ENCODE measurements around the gene TRIM28.
"Not testable (repeated sequence)": the region's sequence is repeated elsewhere in the genome, so short reads cannot be mapped to it uniquely, and the experiment has no call there.

Gene TRIM28

DNA sequence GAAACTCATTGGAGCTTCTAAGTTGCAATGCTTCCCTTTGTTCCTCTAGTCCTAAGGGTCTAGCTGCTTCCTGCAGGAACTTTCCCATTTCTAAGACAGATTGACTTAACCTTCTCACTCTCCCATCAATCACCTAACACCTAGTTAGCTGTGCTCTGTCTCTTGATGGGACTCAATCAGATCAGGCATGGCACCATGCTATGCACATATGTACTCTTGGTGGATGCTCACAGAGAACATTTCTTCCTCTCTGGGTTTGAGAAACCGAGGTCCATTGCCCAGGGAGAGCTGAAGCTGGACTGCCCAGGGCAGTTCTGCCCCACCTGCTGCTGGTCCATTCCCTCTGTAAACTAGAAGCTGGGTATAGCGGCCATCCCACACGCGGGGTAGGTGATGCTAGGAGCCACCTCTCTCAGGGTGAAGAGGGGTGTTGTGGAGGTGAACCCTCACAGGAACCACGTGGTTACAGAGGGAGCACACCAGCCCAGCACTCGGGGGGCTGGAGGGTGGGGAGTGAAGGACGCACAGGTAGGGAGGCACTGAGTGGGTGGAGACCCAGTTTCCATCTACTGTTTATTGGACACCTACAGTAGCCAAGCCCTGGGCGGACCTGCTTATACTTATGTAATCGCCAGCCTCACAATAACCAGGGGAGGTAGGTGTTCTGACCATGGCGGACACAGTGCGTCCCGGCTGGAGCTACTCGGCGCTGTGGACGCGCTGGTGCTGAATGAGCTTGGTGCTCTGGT lies 17.7 kb downstream of the TRIM28 start:
- DNase-seq (ENCODE audit: low spot score) = no peak

DNA sequence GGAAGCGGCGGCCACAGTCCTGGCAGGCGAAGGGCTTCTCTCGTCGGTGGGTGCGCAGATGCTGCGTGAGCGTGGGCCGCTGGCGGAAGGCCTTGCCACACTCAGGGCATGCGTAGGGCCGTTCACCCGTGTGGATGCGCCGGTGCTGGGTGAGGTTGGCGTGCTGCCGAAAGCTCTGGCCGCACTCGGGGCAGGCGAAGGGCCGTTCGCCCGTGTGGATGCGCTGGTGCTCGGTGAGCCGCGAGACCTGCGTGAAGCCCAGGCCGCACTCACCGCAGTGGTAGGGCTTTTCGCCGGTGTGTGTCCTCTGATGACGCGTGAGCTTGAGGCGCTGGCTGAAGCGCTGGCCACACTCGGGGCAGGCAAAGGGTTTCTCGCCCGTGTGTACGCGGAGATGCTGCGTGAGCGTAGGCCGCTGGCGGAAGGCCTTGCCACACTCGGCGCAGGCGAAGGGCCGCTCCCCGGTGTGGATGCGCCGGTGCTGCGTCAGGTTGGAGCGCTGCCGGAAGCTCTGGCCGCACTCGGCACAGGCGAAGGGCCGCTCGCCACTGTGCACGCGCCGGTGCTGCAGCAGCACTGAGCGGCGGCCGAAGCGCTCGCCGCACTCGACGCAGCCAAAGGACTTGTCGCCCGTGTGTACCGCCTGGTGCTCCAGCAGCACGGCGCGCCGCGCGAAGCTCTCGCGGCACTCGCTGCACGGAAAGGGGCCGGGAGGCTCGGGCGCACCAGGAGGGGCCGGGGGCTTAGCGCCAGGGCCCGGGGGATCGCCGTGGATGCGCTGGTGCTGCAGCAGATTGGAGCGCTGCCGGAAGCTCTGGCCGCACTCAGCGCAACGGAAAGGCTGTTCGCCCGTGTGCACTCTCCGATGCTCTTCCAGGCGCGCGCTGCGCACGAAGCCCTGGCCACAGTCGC lies 18.5 kb downstream of the TRIM28 start:
- no peak for DNase-seq (ENCODE audit: low spot score)

GRCh38 chr19:58563034-58563573 lies 19.2 kb downstream of the TRIM28 start:
- DNase-seq (ENCODE audit: low spot score) = no peak

GRCh38 chr19:58563823-58564222 lies 20.0 kb downstream of the TRIM28 start:
- no peak for DNase-seq (ENCODE audit: low spot score)

- DNase-seq (ENCODE audit: low spot score) = no peak
Measured at GRCh38 chr19:58566989-58567388, 23.1 kb downstream of the TRIM28 start.

DNA sequence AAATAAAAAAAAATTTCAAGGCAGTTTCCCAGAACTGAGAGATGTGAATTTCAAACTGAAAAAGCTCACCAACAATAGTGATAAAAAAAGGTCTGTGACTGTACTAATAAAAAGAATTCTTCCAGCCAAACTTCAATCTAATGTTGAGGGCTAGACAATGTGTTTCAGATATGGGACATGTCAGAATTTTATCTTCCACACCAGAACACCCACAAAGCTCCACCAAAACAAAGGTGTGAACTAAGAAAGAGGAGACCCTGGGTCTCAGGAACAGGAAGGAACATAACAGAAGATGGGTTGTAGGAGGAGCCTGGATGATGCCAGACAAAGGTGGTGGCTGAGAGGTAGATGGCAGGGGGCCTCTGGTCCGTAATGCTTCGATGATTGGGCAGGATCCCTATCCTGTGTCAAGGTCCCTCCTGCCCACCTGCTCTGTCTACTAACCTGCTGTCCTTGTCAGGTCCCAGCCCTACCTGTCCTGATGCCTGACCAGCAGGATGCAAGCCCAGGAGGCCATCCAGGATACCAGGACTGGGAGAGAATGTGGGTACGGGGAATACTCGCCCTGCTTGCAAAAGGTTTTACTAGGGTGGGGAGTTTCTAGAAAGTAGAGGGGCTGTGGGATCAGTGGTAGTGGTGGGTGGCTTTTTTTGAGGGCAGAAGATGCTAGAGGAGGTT lies 24.7 kb downstream of the TRIM28 start:
- DNase-seq (ENCODE audit: low spot score) = no peak

GRCh38 chr19:58569191-58569942 lies 25.5 kb downstream of the TRIM28 start:
- no peak for DNase-seq (ENCODE audit: low spot score)

DNA sequence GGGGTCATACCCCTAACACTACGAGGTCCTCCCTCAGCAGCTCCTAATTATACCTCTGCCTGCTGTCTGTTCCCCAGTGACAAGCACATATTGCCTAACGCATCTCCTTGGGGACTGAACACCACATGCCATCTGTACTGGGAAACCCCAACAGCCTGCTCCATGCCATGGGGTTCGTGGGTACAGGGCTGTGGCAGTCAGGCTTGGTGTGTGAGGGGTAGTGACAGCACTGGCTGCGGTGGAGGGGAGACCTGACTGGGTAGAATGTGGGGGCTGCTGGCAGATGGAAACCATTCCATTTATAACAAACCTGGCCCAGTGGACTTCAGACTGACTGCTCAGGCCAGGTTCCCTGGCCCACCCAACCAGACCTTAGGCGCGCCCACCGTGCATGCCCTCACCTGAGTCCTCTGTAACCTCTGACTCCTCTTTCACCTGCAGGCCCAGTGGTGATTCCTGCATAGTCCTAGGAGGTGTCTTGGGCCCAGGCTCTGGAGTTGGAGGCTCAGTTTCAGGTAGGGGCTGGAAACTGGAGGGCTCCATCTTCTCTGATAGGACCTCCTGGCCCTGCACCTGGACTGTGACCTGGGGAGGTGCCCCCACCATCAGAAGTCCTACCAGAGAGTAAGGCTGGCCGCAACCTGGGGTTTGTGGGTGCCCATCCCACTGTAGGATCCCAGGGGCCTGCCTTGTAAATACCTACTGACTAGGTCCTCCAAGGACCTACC lies 26.2 kb downstream of the TRIM28 start:
- DNase-seq (ENCODE audit: low spot score) = no peak

DNA sequence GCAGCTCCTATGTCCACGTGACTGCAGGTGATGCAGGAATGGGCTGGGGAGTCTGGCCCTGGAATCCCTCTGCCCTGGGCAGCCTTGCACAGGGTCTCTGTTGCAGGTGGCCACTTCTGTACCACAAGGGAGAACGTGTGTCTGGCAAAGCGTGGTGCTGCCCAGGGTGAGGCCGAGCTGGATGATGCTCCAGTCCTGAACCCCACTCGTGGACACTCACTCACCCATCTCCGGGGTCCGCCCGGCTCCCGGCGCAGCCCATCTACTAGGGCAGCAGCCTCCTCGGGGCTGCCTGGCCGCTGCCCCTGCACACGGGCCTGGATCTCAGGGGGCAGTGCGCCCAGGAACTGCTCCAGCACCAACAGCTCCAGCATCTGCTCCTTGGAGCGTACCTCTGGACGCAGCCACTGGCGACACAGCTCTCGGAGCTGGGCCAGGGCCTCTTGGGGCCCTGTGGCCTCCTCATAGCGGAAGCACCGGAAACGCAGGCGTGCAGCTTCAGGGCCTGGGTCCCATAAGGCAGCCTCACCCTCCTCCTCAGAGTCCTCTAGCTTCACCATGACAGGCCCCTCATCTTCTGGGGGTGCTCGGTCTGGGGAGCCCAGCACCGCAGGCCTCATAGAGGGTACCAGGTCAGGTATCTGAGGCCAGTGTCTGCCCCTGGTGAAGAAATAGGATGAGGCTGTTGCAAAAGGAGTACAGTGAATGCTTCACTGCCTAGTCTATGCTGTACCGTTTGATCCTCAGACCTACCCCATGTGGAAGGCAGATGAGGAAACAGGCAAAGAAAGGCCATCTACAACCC lies 27.1 kb downstream of the TRIM28 start:
- DNase-seq (ENCODE audit: low spot score) = no peak

DNA sequence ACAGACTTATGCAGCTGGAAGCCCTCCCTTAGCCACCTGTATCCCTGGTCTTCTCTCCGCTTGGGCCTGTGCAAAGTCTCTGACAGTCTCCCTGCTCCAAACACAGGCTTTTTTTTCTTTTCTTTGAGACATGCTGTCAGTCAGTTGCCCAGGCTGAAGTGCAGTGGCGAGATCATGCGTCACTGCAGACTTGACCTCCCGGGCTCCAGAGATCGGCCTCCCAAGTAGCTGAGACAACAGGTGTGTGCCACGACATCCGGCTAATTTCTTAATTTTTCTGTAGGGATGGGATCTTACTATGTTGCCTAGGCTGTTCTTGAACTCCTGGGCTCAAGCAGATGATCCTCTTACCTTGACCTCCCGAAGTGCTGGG lies 27.7 kb downstream of the TRIM28 start:
- no peak for DNase-seq (ENCODE audit: low spot score)

DNA sequence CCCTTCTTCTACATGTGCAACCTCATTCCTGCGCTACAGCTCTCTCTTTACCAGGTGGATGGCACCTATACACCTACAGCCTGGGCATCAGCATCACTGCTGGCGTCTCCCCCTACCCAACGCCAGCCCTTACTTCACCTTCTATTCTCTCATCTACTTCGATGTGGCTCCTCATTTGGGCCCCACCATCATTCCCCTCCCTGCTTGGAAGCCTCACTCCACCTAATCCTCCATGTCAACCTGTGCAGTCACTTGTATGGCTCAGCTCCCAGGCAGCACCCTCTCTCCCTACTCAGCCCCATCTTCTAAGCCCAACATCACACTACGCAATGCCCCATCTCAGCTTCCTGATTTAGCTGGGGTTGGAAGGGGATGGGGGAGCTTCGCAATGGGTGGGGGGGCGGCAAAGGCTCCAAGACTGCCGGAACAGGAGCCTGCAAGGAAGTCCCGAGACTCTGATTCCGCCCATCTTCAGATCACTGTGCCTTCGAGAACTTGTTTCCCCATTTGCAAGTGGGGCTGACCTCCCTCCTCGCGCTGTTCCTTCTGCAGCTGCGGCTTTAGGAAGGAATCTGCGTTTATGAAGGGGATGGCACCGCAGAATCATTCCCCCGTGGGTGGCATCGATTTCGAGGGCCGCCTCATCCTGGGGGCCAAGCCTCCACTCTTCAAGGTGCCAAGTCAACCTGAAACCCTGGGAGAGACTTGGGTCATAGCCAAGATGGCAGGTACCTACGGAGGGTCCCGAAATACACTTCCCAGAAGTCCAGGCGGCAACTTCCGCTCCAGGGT lies 28.4 kb downstream of the TRIM28 start:
- DNase-seq (ENCODE audit: low spot score) = no peak

GRCh38 chr19:58572818-58573657 lies 29.2 kb downstream of the TRIM28 start, which contains the start of gene MZF1:
MZF1 (minus strand) TSS chr19:58573335; CDS start chr19:58571389, 1,946 bp downstream.
- peak; percentile 93 for DNase-seq (ENCODE audit: low spot score)

GRCh38 chr19:58573658-58574164 lies 29.8 kb downstream of the TRIM28 start:
- DNase-seq (ENCODE audit: low spot score) = no peak

- DNase-seq (ENCODE audit: low spot score) = peak; percentile 89
Measured at GRCh38 chr19:58575183-58576041, 31.5 kb downstream of the TRIM28 start.

DNA sequence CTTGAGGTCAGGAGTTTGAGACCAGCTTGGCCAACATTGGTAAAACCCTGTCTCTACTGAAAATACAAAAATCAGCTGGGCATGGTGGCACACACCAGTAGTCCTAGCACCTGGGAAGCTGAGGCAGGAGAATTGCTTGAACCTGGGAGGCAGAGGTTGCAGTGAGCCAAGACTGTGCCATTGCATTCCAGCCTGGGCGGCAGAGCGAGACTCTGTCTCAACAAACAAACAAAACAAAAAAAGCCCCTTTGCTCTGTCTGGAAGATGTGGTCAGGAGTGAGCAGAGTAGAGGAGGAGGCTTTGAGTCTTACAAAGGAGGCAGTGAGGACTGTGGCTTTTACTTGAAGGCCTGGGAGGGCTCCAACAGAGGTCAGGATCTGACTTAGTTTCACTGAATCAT lies 33.7 kb downstream of the TRIM28 start:
- DNase-seq (ENCODE audit: low spot score) = not testable (repeated sequence)

DNA sequence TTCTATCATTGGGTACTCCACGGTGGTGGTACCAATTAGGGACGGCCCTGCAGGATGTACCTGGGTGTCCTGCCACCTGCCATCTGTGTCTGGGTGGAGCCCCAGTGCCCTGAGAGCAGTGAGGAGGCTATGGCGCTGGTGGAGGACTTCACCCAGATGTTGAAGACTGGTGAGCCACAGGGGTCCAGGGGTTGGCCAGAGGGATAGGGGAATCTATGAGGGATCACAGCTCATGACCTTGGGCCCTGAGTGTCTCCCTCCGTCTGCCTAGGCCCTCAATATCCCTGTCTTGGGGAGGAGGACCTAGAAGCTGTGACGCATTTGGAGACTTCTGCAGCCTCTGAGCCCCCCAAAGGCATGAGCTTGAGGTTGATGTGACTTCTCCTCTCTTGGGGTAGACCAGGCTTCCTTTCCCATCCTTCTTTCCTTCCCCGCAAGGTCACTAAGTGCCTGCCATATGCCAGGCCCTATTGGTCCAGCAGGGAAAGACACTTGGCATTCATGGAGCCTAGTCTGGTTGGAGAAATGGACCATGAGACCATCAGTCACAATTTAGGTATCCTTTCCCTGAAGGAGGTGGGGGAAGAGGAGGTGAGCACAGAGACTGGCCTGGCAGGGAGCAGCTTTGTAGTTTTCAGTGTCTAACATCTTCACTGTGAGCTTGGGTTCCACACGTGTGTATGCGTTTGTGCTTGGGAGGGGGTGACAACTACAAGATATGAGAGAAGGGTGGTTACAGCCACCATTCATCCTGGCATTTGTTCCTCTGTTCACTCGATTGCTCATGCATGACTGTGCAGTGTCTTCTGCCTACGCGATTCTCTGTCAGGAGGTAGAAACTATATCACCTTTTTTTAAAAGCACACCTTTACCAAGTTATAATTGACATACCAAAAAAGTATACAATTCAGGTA lies 34.4 kb downstream of the TRIM28 start:
- no peak for DNase-seq (ENCODE audit: low spot score)
